HCT116 (cell line): ENCODE measurements around the gene VDAC2.

ENCODE experiments used
- CEBPB ChIP-seq: IDR thresholded peaks from 2 replicates; pipeline ENCODE4 v1.6.1; 2012; ENCODE audit warnings: low read depth
- EGR1 ChIP-seq: IDR thresholded peaks from 2 replicates; pipeline ENCODE4 v1.6.1; 2012; ENCODE audit warnings: low read depth
- EZH2 ChIP-seq: fragments of 200-600 bp; sonication (generic); IDR thresholded peaks from 2 replicates; pipeline ENCODE4 v1.6.1; 2017; ENCODE audit warnings: antibody characterized with exemption, mixed run types
- EZH2phosphoT487 ChIP-seq: fragments of 200-600 bp; IDR thresholded peaks from 2 replicates; pipeline ENCODE4 v1.6.1; 2018; ENCODE audit warnings: antibody characterized with exemption, borderline replicate concordance
- JUND ChIP-seq: IDR thresholded peaks from 2 replicates; pipeline ENCODE4 v1.6.1; 2012
- POLR2A ChIP-seq: IDR thresholded peaks from 2 replicates; pipeline ENCODE4 v1.7.0; 2011; ENCODE audit warnings: borderline replicate concordance; ENCODE audit not compliant: insufficient read depth, insufficient read length; ENCODE audit errors: extremely low read depth
- POLR2AphosphoS5 ChIP-seq: IDR thresholded peaks from 2 replicates; pipeline ENCODE4 v1.6.1; 2011; ENCODE audit warnings: mild to moderate bottlenecking, low read depth, low read length, moderate library complexity
- TCF7L2 ChIP-seq: IDR thresholded peaks from 2 replicates; pipeline ENCODE4 v1.7.0; 2011; ENCODE audit warnings: borderline replicate concordance, inconsistent platforms; ENCODE audit not compliant: insufficient read depth, insufficient read length; ENCODE audit errors: extremely low read depth
- YY1 ChIP-seq: IDR thresholded peaks from 2 replicates; pipeline ENCODE4 v1.6.1; 2011; ENCODE audit warnings: low read length, low read depth, moderate library complexity, mild to moderate bottlenecking; ENCODE audit not compliant: insufficient replicate concordance; ENCODE audit errors: extremely low read depth
- TF ChIP-seq, protein P1 (sequence below): IDR thresholded peaks from 2 replicates; pipeline ENCODE4 v1.6.1; 2012
- TF ChIP-seq, protein P2 (sequence below): IDR thresholded peaks from 2 replicates; pipeline ENCODE4 v1.6.1; 2012; ENCODE audit warnings: low read depth
- TF ChIP-seq, protein P3 (sequence below), 3 experiments: fragments of 200-600 bp in 1 of 3; sonication (generic) in 1 of 3; IDR thresholded peaks in 2 of 3; conservative IDR thresholded peaks in 1 of 3; 2 replicates each; pipeline ENCODE4 v1.5.1; 2012 to 2017; ENCODE audit warnings: low read depth in 2 of 3, low read length in 2 of 3, antibody characterized with exemption in 1 of 3, borderline replicate concordance in 1 of 3, control low read depth in 1 of 3, mild to moderate bottlenecking in 1 of 3, mixed read lengths in 1 of 3, mixed run types in 1 of 3, moderate library complexity in 1 of 3; ENCODE audit not compliant: insufficient read depth in 1 of 3

DNA sequence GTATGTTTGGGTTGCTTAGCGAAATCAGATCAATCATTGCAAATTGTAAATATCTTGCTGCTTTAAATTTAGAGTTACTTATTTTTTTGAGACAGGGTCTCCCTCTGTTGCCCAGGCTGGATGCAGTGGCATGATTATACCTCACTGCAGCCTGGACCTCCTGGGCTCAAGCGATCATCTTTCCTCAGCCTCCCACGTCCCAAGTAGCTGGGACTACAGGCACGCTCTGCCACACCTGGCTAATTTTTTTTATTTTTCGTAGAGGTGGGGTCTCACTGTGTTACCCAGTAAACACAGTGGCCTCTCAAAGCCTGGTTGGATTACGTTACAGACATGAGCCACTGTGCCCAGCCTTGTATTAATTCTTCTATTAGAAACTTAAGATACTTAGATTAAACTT is 1.7 kb downstream of the VDAC2 start:
- TF ChIP-seq, protein P1, sequence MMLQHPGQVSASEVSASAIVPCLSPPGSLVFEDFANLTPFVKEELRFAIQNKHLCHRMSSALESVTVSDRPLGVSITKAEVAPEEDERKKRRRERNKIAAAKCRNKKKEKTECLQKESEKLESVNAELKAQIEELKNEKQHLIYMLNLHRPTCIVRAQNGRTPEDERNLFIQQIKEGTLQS: no peak
- TF ChIP-seq POLR2AphosphoS5 (no peak), POLR2A (no peak), CEBPB (no peak), JUND (no peak), EZH2 (no peak), EZH2phosphoT487 (no peak), EGR1 (no peak), TCF7L2 (no peak), YY1 (no peak)
- TF ChIP-seq, protein P2, sequence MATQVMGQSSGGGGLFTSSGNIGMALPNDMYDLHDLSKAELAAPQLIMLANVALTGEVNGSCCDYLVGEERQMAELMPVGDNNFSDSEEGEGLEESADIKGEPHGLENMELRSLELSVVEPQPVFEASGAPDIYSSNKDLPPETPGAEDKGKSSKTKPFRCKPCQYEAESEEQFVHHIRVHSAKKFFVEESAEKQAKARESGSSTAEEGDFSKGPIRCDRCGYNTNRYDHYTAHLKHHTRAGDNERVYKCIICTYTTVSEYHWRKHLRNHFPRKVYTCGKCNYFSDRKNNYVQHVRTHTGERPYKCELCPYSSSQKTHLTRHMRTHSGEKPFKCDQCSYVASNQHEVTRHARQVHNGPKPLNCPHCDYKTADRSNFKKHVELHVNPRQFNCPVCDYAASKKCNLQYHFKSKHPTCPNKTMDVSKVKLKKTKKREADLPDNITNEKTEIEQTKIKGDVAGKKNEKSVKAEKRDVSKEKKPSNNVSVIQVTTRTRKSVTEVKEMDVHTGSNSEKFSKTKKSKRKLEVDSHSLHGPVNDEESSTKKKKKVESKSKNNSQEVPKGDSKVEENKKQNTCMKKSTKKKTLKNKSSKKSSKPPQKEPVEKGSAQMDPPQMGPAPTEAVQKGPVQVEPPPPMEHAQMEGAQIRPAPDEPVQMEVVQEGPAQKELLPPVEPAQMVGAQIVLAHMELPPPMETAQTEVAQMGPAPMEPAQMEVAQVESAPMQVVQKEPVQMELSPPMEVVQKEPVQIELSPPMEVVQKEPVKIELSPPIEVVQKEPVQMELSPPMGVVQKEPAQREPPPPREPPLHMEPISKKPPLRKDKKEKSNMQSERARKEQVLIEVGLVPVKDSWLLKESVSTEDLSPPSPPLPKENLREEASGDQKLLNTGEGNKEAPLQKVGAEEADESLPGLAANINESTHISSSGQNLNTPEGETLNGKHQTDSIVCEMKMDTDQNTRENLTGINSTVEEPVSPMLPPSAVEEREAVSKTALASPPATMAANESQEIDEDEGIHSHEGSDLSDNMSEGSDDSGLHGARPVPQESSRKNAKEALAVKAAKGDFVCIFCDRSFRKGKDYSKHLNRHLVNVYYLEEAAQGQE: no peak
- TF ChIP-seq, protein P3, sequence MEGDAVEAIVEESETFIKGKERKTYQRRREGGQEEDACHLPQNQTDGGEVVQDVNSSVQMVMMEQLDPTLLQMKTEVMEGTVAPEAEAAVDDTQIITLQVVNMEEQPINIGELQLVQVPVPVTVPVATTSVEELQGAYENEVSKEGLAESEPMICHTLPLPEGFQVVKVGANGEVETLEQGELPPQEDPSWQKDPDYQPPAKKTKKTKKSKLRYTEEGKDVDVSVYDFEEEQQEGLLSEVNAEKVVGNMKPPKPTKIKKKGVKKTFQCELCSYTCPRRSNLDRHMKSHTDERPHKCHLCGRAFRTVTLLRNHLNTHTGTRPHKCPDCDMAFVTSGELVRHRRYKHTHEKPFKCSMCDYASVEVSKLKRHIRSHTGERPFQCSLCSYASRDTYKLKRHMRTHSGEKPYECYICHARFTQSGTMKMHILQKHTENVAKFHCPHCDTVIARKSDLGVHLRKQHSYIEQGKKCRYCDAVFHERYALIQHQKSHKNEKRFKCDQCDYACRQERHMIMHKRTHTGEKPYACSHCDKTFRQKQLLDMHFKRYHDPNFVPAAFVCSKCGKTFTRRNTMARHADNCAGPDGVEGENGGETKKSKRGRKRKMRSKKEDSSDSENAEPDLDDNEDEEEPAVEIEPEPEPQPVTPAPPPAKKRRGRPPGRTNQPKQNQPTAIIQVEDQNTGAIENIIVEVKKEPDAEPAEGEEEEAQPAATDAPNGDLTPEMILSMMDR (IDR thresholded peaks at IDR 0.05 in 2 of 3, conservative IDR thresholded peaks at IDR 0.05 in 1 of 3; ENCODE audit: borderline replicate concordance in 1 of 3, insufficient read depth in 1 of 3, low read depth in 2 of 3, low read length in 2 of 3): no peak
